K562 (cell line): ENCODE data around the gene DMWD. TPM values are rescaled to one million over a fixed set of nuclear protein-coding genes. Genes with fewer than 3 reads are reported as not detected.

Source experiments
- ARHGAP35 ChIP-seq: fragments of 450-650 bp; IDR thresholded peaks from 2 replicates; pipeline ENCODE4 v1.6.1; 2018; ENCODE audit not compliant: partially characterized antibody
- BACH1 ChIP-seq: fragments of 200-800 bp; sonication (Bioruptor generic); IDR thresholded peaks from 2 replicates; pipeline ENCODE4 v1.6.1; 2016; ENCODE audit warnings: missing genetic modification characterization, missing compliant biosample characterization
- CHAMP1 ChIP-seq: fragments of 450-650 bp; IDR thresholded peaks from 2 replicates; pipeline ENCODE4 v1.6.1; 2016; ENCODE audit warnings: mild to moderate bottlenecking
- ELF2 ChIP-seq: fragments of 250-450 bp; sonication (Bioruptor Pico); IDR thresholded peaks from 2 replicates; pipeline ENCODE4 v1.5.0; 2021; ENCODE audit warnings: mild to moderate bottlenecking
- ELK3 ChIP-seq: fragments of 450-650 bp; formaldehyde crosslinking; IDR thresholded peaks from 2 replicates; pipeline ENCODE4 v1.4.0; 2020; ENCODE audit warnings: mild to moderate bottlenecking
- MLX ChIP-seq, 2 experiments: fragments of 450-650 bp in 1 of 2; sonication (generic) in 1 of 2; formaldehyde crosslinking; conservative IDR thresholded peaks; 2 replicates each; pipeline versions ENCODE4 v1.4.0 to v1.8.1; 2020 to 2022; ENCODE audit warnings: mild to moderate bottlenecking in 1 of 2, missing genetic modification reagents in 1 of 2
- MNT ChIP-seq, 2 experiments: fragments of 450-650 bp; conservative IDR thresholded peaks; 2 replicates each; pipeline ENCODE4 v1.6.1; 2017; ENCODE audit warnings: mild to moderate bottlenecking in 2 of 2, moderate library complexity in 2 of 2
- REST ChIP-seq, 2 experiments: fragments of 450-650 bp; formaldehyde crosslinking in 1 of 2; IDR thresholded peaks; 2 replicates each; pipeline versions ENCODE4 v1.4.0 to v1.6.1; 2014 to 2020; ENCODE audit warnings: mild to moderate bottlenecking in 2 of 2, borderline replicate concordance in 1 of 2, low read depth in 1 of 2
- SIN3B ChIP-seq: fragments of 450-650 bp; IDR thresholded peaks from 2 replicates; pipeline ENCODE4 v1.6.1; 2017; ENCODE audit warnings: low read depth, mild to moderate bottlenecking, moderate library complexity
- SP1 ChIP-seq: sonication (generic); formaldehyde crosslinking; IDR thresholded peaks from 2 replicates; pipeline ENCODE4 v1.8.1; 2022; ENCODE audit warnings: mild to moderate bottlenecking, missing genetic modification reagents
- ZC3H8 ChIP-seq: fragments of 450-650 bp; IDR thresholded peaks from 2 replicates; pipeline ENCODE4 v1.6.1; 2017
- ZNF57 ChIP-seq: fragments of 450-650 bp; formaldehyde crosslinking; IDR thresholded peaks from 2 replicates; pipeline ENCODE4 v1.4.0; 2020; ENCODE audit warnings: mild to moderate bottlenecking, moderate library complexity
- polyA plus RNA-seq, 8 experiments: library from polyadenylated mRNA; depleted of rRNA in 4 of 8; stranded (reverse) in 5 of 8; unstranded in 3 of 8; fragments of >200 nt; fragmentation: Nextera tagmentation in 2 of 8; fragmentation: Illumina TruSeq in 1 of 8; extraction: Ambion mirVana in 2 of 8; extraction: Trizol in 1 of 8; gene quantifications; 2 replicates each; pipeline versions ENCODE4 v1.2.1 to v1.2.3, GENCODE V29; 2011 to 2014; ENCODE audit warnings: inconsistent platforms in 1 of 8, missing spikeins in 1 of 8
- total RNA-seq, 7 experiments: library from RNA; depleted of rRNA in 6 of 7; stranded (reverse); fragments of >200 nt in 6 of 7; fragmentation: Illumina TruSeq in 2 of 7; extraction: Trizol in 2 of 7; gene quantifications; 2 replicates each; pipeline versions ENCODE4 v1.2.1 to v1.2.3, GENCODE V29; 2011 to 2021; ENCODE audit warnings: low replicate concordance in 1 of 7

DMWD gene
- total and polyA plus RNA-seq, 9 of the 15 experiments (the other 6 are each of a cell fraction or from before 2014, with no cell fraction given): 4.7 to 54.6 (median 19.0) TPM

GRCh38 chr19:45779231-45780145 is 13.2 kb downstream of the DMWD start (continued):
- peak; percentile 50 to 70 for TF ChIP-seq MNT (conservative IDR thresholded peaks at IDR 0.05)
- no peak for TF ChIP-seq ZNF57
- TF ChIP-seq REST (IDR thresholded peaks at IDR 0.05; ENCODE audit: borderline replicate concordance): peak; percentile 47
- no peak for TF ChIP-seq REST (CRISPR knock-in tag; IDR thresholded peaks at IDR 0.05; ENCODE audit: low read depth)
- peak; percentile 66; the same call in 1 of the 2 replicates for TF ChIP-seq SP1 (CRISPR knock-in tag)
- no peak for TF ChIP-seq ELK3 (CRISPR knock-in tag)
- TF ChIP-seq BACH1 (tag): no peak
- TF ChIP-seq MLX (CRISPR knock-in tag; conservative IDR thresholded peaks at IDR 0.05): no peak
- TF ChIP-seq ELF2 (CRISPR knock-in tag): no peak
- no peak for TF ChIP-seq ZC3H8
- peak; percentile 52; the same call in 1 of the 2 replicates for TF ChIP-seq SIN3B
- no peak for TF ChIP-seq ARHGAP35
- TF ChIP-seq CHAMP1: no peak
